A549 treated with GW870086 at 1 μM for 4 hours (cell line): ENCODE results near the gene DENND4C. TPM values are rescaled to one million over a fixed set of nuclear protein-coding genes. Genes with fewer than 3 reads are reported as not detected.

ENCODE experiments used
- total RNA-seq: library from RNA; stranded (reverse); fragments of 200-300 nt; extraction: Qiagen RNA extraction; gene quantifications from 5 replicates; pipeline ENCODE4 v1.2.3, GENCODE V29; 2022; ENCODE audit warnings: low read depth

Gene DENND4C
- 12.9 to 21.4 TPM (median 18.5 TPM) in 5 replicates for total RNA-seq

DNA sequence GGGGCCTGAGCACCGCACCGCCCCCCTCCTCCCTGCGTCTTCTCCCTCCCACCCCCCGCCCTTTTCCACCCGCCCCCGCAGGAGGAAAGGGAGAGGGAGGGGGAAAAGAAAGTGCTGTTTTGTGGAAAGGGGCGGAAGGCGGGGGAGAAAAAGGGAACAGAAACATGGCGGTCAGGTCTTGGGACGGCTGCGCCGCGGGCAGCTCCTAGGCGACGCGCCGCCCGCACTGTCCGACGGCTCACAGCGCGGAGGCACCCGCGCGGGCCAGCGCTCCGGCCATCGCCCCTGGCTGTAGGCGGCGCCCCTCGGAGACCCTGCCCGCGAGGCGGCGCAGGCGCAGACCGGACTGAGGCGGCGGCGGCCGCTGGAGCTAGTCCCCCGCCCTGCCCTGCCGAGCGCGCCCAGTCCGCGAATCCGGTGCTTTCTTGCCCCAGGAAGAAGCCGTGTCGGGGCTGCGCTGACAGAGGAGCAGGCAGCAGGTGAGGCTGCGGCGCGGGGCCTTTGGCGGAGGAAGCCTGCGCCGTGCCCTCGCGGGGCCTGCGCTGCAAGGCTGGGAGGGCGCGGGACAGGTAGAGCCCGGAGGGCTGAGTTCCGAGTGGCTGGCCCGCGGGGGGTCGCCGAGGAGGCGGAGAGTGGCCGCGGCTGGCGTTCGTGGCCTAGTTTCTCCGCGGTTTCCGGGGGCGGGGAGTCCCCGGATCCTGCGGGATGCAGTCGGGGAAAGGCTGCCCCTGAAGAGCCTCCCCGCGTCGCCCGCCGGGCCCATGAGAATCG, at the start of gene DENND4C:
DENND4C (plus strand) TSS at position 339 of the 771 bp plus-strand sequence. CDS start 45,482 bp downstream, outside the sequence.

DNA sequence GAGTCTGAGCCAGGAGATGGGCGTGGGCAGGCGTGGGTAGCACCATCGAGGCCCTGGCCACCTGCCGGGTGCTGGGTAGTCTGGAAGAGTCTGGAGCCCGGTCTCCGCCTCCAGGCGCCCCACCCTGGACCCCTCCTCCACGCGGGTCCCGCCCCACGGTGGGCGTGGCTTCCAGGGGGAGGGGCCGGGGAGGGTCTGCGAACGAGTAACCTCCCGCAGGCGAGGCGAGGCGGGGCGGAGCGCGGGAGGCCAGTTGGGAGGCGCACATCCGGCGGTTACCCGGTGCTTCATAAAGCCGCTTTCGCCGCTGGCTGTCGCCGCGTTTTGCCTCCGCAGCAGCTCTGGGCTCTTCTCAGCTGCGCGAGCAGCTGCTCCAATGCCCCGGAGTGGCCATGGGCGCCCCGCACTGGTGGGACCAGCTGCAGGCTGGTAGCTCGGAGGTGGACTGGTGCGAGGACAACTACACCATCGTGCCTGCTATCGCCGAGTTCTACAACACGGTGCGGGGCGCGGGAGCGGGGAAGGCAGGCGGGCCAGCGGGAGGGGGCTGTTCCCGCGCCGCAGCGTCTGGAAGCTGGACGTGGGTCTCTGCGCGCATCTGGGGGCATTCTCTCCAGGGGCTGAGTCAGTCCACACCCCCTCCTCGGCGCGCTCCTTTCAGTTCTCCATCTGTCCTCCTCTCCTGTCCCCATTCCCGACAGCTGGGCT, 178.4 kb downstream of the DENND4C start, which contains the start of gene ACER2:
ACER2 (plus strand) TSS at position 317 of the 708 bp plus-strand sequence; CDS start at position 393, 76 bp downstream.

Other genes with a start within 250 kb of the DENND4C start
- gene SAXO1, start 197.5 kb upstream of the DENND4C start, total RNA-seq = not detected in 5 replicates
- gene RRAGA, start 181.3 kb upstream of the DENND4C start, total RNA-seq = 111 to 134 TPM (median 132 TPM) in 5 replicates
- 19.5 to 28.5 TPM (median 26.3 TPM) in 5 replicates for gene HAUS6, start 127.8 kb upstream of the DENND4C start, total RNA-seq
- gene PLIN2, start 103.2 kb upstream of the DENND4C start, total RNA-seq = 55.5 to 68.1 TPM (median 56.3 TPM) in 5 replicates
- gene RPS6, start 149.5 kb downstream of the DENND4C start, total RNA-seq = 2,136 to 2,854 TPM (median 2,698 TPM) in 5 replicates
- gene ACER2, start 178.3 kb downstream of the DENND4C start, total RNA-seq = 2.3 to 3.1 TPM (median 2.9 TPM) in 5 replicates